Measurements from ENCODE around the gene PDGFC. TPM values are rescaled to one million over a fixed set of nuclear protein-coding genes. Genes with fewer than 3 reads are reported as not detected.
A peak's percentile ranks its signal among the peaks of the same experiment; 100 is the strongest.
"Not testable (repeated sequence)": the region's sequence is repeated elsewhere in the genome, so short reads cannot be mapped to it uniquely, and the experiment has no call there.

PDGFC gene
- total RNA-seq, 1 experiment from 2014 or later, result 162 TPM

DNA sequence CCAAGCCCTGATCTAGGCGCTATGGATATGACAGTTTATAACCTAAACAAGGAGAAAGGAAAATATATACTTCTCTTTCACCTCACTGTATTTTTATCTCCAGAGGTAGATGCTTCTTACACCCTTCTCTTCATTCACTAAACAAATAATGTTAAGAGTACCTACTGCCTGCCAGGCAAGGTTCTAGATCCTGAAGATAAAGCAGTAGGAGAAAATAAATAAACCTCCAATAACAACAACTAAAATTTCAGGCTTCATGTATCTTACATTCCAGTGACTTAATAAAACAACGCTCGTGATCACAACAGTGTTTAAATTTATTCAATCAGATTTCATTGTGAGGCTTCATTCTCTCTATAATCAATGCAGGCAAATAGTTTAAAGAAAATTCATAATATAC lies 20.7 kb downstream of the PDGFC start:
- DNase-seq (ENCODE audit: low read depth), result peak; percentile 50

DNA sequence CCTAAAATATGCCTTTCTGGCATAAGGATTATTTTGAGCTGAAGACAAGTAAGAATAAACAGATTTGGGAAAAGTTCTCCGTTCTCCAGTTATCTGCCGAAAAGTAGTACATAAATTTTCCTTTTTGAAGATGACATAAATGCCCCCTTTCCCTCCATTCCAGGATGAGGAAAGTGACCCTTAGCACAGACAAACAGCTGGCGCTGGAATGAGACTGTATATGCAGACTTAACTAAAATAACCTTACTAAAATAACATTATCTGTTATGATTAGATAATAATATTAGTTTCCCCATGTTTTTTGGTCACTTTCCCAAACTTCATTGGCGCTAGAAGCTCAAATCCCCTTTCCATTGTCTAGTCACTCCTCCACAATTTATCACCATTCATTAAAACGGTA lies 21.5 kb downstream of the PDGFC start:
- no peak for DNase-seq (ENCODE audit: low read depth)

DNA sequence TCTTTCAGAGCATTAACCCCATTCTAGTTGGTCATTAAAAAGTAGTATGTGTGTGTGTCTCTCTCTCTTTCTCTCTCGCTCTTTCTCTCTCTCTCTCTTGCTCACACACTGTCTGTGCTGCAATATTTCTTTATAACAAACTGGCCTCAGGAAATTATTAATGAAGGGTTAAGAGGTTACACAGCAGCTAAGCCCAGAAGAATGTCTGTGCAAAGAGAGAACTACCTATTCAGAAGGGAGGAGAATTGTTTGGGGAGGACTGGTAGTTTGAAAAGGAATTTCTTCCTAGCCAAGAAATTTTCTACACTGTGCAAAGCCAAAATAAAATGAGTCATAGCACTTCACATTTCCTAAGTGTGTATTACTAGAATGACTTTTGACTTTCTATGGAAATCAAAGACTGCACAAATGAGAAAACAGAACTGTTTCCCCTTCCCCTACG lies 22.2 kb downstream of the PDGFC start:
- peak; percentile 88 for DNase-seq (ENCODE audit: low read depth)

DNA sequence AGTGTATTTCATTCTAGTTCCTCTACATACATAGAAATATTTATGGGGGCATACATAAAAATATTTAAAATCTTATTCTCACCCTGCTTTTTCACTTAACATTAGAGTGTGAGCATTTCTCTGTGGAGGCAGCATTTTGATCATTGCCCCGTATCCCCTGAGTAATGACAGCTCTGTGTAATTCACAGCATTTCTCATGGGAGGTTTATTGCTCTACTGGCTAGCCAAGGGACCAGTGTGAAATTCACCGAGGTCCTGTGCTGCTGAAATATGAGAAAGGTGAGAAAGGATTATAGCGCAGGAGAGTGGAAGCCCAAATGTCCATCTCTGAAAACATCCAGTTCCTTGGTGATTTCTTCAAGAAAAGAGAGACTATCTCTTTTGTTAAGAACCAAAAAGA lies 22.9 kb downstream of the PDGFC start:
- DNase-seq (ENCODE audit: low read depth), result peak; percentile 53

DNA sequence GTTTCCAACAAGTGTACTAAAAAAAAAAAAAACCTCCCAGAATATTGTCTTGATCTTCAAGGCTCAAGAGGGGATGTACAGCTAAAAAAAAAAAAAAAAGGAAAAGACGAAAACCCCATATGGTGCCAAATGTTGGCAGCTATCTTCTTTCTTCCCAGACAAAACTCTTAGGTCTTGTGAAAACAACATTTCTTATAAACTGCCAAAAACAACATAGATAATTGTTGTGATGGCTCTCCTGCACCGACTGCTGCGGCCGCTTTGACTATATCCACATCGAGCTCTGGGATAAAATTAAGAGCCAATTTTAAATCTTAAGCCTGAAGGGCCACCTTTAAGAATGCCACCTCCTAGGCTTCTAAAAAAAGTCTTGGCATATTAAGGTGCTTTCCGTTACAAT lies 23.5 kb downstream of the PDGFC start:
- DNase-seq (ENCODE audit: low read depth), result no peak

DNA sequence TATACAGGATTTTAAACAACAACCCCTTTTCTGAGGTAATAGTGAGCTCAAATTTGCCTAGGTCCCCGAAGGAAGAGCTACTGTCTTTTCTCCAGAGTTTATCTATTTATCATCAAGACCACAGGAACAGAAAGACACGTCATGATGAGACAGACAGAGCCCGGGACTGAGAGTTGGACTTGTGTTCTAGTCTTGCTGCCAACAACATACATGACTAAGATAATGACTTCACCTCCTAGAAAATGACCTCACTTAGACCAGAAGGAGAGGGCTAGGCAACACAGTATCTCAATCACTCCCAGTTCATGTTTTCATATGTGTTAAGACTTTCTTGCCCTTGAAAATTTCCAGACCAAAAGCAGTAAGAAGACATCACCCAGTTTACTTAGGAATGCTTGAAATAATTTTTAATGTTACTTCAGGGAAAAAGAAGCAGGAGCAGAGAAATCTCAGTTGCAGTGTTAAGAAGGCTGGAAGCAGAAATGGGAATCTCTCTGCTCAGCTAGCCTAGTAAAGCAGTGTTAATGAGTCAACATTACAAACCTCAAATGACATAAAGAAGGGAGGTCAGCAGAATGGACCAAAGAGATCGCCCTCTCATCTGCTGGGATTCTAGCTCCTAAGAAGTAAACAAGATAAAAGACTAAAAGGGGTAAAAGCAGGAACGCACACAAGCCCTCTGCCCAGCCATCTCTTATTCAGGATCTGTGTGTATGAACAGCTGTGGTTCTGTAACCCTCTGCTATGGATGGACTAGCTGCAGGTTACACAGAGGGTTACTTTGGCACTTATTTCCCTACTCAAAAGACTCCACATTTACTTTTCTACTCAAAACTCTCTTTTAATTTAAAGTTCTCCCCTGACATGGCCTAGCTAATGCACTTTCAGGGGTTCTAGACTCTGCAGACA lies 24.8 kb downstream of the PDGFC start:
- peak; percentile 97 for DNase-seq (ENCODE audit: low read depth)

DNA sequence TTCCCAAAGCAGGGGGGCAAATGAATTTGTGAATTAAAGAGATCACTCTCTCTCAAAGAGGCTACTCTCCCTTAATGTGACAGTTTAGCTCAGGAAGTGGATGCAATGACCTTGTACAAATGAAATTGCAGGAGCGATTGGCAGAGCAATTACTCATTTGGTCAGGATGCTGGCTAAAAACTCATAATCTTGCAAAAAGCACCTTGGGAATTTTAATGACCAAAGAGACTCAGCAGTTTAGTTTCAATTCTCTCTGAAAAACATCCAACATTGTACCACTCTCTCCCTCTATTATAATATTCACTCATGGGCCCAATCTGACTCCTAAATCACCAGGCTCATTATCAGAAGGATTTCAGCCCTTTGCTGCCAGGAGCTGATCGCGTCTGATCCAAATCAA lies 26.1 kb downstream of the PDGFC start:
- peak; percentile 84 for DNase-seq (ENCODE audit: low read depth)

DNA sequence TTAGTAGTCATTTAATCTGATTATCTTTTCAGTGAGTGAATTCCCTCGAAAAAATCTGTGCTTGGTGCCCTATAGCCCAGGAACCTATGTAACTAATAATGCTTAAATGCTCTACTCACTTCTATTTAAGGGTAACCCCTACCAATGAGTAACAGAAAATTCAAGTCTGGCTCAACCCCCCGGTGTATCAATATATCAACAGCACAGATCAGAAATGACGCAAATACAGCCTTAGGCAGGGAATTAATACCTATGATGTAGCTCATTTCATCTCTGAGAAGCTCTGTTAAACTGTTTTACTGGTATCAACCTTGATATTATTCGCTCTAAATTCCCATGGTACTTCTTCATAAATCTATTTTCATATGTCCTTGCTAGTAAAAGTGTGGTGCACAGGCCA lies 28.6 kb downstream of the PDGFC start:
- no peak for DNase-seq (ENCODE audit: low read depth)

DNA sequence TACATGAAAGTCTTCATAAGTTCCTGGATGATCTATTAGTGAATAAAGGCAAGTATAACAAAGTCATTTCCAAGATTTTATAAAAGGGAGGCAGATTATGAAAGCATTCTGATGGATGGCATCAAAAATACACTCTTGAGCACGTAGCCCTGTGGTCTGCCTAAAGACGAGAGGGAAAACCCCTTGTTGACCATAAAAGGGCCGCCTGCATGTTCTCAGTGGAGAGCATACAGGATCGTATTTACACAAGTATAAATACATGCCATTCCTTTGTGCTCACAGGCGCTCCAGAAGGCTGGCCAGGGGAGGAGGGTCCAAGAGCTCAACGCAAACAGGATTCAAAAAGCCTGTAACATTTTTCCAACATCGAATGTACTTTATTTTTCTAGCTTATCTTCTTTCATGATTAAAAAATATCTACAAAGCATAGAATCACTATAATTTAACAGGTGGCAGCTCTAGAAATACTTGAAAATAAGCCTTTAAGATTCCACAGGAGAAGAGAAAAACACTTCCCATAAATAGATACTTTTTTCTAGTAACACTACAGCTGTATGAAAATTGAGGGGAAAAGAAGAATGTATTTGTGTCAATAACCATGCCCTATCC lies 29.6 kb downstream of the PDGFC start:
- DNase-seq (ENCODE audit: low read depth), result peak; percentile 91

DNA sequence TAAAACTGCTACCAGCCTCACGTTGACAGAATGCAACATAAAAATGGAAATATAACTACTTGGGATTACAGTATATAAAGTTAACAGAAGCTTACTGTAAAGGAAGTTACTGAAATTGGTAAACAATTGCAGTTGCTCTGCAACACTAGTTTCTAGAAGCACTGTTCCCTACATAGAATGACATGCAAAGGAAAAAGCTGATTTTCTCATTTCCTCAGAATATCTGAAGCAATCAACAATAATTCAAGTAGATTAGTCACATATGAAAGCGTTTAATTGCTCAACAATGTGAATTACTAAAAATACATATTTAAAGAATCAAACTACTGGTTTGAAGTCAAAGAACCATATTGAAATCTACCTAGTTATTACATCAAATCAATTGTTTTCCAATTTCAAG lies 31.8 kb downstream of the PDGFC start:
- DNase-seq (ENCODE audit: low read depth), result no peak

DNA sequence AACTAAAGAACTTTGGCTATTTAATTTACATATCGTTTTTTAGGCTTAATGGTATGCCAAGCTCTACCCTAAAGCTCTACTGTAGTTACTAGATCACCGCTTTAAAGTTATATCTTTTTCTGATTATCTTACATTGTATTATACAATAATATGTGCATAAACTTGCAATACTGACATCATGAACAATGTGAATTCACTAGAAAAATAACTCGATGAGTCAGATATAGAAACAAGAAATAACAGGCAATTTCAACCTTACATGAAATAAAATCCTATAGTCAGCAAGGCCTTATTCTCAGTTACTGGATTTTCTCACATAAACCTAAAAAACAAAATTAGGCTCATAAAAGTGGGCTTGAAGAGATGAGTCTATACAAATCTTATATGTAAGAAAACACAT lies 32.5 kb downstream of the PDGFC start:
- no peak for DNase-seq (ENCODE audit: low read depth)

DNA sequence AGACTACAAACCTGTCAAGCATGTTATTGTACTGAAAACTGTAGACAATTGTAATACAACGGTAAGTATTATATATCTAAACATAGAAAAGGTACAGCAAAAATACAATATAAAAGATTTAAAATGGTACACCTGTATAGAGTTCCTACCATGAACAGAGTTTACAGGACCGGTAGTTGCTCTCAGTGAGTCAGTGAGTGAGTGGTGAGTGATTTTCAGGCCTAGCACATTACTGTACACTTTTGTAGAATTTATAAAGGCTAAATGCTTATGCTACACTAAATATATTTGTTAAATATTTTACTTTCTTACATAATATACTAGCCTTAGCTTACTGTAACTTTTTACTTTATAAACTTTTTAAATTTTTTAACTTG lies 37.4 kb downstream of the PDGFC start:
- no peak for DNase-seq (ENCODE audit: low read depth)

DNA sequence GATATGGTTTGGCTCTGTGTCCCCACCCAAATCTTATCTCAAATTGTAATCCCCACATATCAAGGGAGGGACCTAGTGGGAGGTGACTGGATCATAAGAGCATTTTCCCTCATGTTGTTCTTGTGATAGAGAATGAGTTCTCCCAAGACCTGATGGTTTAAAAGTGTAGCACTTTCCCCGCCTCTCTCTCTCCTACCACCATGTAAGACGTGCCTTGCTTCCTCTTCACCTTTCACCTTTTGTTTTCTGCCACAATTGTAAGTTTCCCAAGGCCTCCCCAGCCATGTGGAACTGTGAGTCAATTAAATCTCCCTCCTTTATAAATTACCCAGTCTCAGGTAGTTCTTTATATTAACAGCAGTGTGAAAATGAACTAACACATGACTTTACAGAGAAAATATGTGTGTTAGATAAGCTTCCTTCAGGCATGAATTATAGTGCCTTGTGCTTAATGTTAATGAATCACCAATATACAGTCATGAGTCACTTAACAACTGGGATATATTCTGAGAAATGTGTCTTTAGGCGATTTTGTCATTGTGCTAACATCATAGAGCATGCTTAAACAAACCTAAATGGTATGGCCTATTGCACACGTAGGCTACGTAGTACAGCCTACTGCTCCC lies 37.9 kb downstream of the PDGFC start:
- DNase-seq (ENCODE audit: low read depth), result peak; percentile 89

DNA sequence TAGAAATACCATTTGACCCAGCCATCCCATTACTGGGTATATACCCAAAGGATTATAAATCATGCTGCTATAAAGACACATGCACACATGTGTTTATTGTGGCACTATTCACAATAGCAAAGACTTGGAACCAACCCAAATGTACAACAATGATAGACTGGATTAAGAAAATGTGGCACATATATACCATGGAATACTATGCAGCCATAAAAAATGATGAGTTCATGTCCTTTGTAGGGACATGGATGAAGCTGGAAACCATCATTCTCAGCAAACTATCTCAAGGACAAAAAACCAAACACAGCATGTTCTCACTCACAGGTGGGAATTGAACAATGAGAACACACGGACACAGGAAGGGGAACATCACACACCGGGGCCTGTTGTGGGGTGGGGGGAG lies 39.2 kb downstream of the PDGFC start:
- DNase-seq (ENCODE audit: low read depth), result not testable (repeated sequence)

DNA sequence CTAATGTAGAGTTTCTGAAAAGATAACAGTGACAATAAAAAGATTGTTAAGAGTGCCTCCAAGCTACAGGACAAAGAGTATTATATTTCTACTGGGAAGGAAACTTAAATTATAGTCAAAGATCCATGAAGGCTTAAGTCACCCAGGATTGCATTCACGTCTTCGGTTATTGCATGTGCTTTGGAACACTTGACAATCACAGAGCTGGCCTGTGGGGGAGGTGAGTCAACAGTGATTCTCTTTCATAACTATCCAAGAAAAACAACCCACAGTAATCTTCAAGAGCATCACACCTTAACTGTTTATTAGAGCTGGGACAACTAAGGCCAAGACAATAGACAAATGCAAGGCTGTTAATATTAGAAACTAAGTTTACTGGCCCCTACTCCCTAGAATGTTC lies 40.3 kb downstream of the PDGFC start:
- peak; percentile 94 for DNase-seq (ENCODE audit: low read depth)

DNA sequence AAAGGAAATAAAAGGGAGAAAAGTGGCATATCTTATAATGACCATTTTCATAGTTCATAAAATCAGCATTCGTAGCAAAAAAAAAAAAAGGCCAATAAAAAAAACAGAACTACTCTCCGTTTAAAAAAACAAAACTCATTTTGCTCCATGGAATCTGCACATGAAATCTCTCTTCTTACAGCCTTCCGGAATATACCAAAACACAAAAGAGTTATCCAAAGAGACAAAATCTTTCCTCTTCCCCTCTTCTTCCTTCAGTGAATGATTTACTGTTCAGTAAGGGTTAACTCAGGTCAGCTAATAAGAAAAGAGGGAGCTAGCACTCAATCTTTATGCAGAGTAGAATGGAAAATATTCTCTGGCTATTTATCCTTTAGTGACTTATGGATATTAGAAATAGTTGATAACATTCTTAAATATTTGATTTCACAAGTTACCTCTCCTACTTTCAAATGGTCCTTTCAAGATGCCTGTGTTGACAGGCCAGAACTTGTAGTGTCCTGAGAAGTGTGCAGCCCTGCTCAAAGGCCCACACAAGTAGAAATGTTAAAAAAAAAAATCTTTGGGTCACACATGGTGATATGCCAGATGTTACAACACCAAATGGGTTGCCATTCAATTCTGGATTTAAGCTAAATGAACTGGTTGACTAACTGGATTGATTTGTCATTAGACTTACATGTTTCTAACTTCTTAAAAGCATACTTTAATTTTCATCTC lies 42.1 kb downstream of the PDGFC start:
- no peak for DNase-seq (ENCODE audit: low read depth)

DNA sequence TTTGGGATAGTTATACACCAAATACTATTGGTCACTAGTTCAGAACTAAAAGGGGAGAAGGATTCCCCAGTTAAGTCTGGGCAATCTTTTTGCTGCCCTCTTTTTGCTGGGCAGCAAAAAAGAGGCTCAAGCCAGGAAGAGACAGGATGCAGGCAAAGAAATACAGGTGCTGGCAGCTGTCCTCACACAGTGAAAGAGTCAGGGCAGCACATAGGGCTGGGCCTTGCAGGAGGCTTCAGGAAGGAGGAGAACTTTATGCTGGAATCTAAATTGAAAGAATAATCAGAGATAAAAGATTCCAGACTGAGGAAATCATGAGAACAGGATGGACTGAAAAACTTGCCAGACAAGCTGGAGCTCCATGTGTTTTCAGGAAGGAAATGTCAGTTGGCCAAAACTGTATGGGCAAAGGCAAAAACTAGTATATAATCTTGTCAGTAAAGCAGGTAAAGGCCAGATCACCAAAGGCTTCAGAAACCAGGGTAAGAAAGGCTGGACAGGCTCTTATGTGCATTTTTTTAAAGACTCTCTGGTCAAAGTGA lies 46.8 kb downstream of the PDGFC start:
- no peak for DNase-seq (ENCODE audit: low read depth)

DNA sequence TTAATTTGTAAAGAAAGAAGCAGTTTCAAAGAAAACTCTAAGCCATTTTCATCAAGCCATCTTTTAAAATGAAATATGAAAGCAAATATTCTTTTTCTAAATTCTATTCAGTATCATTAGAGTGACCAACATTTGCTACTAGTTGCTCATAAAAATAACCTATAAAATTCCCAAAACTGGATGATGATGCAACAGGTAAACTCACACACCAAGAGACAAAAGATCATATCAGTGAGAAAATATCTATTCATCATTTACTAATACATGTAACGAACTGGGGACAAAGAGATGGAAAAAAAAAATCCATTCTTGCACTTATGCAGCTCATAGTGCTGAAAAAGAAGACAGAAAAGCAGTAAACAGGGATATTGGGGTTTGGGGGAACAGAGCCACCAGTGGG lies 48.1 kb downstream of the PDGFC start:
- no peak for DNase-seq (ENCODE audit: low read depth)

DNA sequence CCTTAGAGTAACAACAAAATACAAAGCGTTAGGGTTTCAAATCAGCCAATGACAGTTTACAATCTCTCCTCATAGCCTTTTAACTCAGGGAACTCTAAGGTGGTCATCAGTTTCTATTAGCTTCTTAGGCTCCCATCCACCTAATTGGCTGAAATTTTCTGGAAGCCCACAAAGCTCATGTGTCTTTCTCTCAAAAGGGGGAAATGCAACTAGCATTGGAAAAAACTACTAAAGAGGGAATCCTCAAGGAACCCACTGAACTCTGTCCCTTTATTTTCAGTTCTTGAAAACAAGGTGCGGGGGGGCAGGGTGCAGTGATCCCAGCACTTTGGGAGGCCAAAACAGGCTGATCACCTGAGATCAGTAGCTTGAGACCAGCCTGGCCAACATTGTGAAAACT lies 56.4 kb downstream of the PDGFC start:
- DNase-seq (ENCODE audit: low read depth), result no peak

DNA sequence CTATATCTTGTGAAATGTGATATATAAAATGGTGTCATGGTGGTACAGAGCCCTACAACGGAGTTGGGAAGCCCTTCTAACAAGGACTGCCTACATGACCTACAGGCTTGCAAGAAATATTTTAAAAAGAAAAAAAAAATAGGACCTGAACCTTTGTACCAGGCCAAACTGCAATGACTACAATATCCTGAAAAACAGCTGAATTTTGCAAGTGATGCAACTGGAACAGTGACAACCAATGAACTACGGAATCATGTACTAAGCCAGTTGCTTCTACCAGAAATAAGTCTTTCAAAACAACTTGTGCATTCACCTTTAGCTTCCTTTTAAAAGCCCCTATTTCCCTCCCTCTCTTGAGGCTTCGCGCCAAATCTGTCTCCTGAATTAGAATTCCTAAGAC lies 58.4 kb downstream of the PDGFC start:
- DNase-seq (ENCODE audit: low read depth), result no peak

DNA sequence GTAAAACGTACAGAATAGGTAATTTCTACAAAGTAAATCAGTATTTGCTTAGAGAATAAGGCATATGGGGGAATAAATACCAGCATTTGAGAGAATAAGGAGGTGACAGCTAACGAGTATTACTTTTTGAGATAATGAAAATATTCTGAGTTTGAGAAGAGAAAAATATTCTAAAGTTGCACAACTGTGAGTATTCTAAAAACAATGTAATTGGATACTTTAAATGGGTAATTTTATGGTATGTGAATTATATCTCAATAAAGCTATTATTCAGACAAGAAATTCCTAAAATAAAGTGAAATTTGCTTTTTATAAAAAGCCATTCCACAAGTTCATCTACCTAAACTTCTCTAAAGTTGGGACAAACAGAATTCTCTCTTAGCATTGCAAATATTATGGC lies 62.6 kb downstream of the PDGFC start:
- DNase-seq (ENCODE audit: low read depth), result no peak

DNA sequence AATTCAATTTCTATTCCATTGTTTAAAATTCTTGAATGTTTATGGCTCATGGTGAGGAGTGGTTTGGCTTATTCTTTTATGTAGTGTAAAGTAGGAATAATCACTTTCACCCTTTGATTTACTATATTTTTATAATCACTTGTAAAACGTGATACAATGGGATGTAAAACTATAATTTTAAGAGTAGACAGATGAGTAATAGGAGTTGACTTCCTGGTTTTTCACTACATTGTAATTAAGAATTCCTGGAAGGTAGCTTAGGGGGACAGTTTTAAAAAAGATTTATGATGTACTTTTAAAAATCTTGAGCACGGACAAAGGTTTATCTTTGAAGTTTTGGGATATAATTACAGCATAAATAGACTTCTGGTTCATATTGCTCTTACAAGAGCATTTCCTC lies 65.3 kb downstream of the PDGFC start:
- DNase-seq (ENCODE audit: low read depth), result peak; percentile 67

Data from M059J (cell line).